ENCODE data around the gene HRH3. TPM values are rescaled to one million over a fixed set of nuclear protein-coding genes. Genes with fewer than 3 reads are reported as not detected.

Gene HRH3
- total RNA-seq, 1 donor from 2014 or later = 0.09 TPM

DNA sequence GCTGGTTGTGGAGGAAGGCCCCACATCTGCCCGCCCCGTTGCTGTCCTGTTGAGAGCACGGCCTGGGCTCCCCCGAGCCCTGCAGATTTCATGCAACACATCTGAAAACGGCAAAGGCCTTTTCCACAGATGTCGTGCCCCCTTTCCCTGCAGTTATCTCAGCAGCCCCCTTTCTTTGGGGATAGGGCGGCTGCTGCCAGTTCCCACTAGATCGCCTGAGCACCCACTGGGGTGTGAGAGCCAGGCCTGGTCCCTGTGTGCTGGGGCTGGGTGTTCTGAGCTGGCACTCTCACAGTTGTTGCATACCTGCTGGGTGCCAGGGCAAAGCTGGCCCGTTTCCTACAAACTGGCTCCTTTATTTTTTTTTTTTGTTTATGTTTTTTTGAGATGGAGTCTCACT is 49.5 kb downstream of the HRH3 start:
- Mint-ChIP-seq H3K36me3 (peaks cover 18% of the 10 kb centered on the region), H3K27ac (no peak overlapping the region), H3K4me1 (no peaks in the 10 kb centered on the region), H3K4me3 (no peak overlapping the region), H3K9me3 (no peaks in the 10 kb centered on the region), H3K27me3 (ENCODE audit: insufficient read depth, low read depth) (peaks cover 6% of the 10 kb centered on the region)
- Histone ChIP-seq H3K4me1 (no peaks in the 10 kb centered on the region), H3K79me2 (ENCODE audit: low read depth) (no peaks in the 10 kb centered on the region), H3K36me3 (no peaks in the 10 kb centered on the region), H3K27me3 (no peaks in the 10 kb centered on the region), H2AFZ (replicated peaks) (no peak overlapping the region), H4K20me1 (ENCODE audit: low read depth) (no peaks in the 10 kb centered on the region), H3K4me3 (no peak overlapping the region), H3K9me3 (ENCODE audit: low read depth) (no peaks in the 10 kb centered on the region), H3K9ac (no peak overlapping the region), H3K27ac (no peak overlapping the region), H3F3A (ENCODE audit: low read depth) (no peaks in the 10 kb centered on the region), H3K4me2 (no peak overlapping the region)
- TF ChIP-seq EZH2phosphoT487 (IDR thresholded peaks at IDR 0.05) (no peak), EZH2 (IDR thresholded peaks at IDR 0.05) (no peak)
- TF ChIP-seq, protein P1, sequence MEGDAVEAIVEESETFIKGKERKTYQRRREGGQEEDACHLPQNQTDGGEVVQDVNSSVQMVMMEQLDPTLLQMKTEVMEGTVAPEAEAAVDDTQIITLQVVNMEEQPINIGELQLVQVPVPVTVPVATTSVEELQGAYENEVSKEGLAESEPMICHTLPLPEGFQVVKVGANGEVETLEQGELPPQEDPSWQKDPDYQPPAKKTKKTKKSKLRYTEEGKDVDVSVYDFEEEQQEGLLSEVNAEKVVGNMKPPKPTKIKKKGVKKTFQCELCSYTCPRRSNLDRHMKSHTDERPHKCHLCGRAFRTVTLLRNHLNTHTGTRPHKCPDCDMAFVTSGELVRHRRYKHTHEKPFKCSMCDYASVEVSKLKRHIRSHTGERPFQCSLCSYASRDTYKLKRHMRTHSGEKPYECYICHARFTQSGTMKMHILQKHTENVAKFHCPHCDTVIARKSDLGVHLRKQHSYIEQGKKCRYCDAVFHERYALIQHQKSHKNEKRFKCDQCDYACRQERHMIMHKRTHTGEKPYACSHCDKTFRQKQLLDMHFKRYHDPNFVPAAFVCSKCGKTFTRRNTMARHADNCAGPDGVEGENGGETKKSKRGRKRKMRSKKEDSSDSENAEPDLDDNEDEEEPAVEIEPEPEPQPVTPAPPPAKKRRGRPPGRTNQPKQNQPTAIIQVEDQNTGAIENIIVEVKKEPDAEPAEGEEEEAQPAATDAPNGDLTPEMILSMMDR (IDR thresholded peaks at IDR 0.05) = no peak
- no peak for DNase-seq (ENCODE audit: low spot score)

DNA sequence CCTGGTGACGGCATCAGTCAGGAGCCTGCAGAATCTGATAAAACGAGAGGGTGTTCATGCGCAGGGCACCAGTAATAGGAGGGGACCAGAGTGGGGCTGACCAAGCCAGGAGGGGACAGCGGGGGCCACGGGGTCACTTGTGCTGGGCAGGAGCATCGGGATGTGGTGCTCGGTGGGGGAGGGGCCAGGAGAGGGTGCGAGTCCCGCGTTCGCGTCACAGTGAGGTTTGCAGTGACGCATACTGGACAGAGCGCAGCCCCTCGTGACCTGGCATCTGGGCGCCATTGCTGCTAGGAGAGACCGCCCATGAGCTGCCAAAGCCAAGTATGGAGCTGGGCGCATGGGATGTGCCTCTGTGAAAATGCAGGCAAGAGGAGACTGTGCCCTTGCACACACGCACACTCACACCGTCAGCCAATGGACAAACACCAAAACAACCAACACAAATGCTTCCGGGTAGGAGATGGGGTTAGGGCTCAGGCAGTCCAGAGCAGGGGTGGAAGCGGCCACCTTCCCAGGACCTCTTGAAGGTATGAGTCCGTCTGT is 51.1 kb downstream of the HRH3 start:
- no peaks in the 10 kb centered on the region for H3K4me1 ChIP-seq
- Mint-ChIP-seq H3K27me3 (ENCODE audit: insufficient read depth, low read depth) (peaks cover 5% of the 10 kb centered on the region), H3K36me3 (peaks cover 9% of the 10 kb centered on the region), H3K4me1 (no peaks in the 10 kb centered on the region), H3K9me3 (no peaks in the 10 kb centered on the region), H3K27ac (no peak overlapping the region), H3K4me3 (no peak overlapping the region)
- H4K20me1 ChIP-seq (ENCODE audit: low read depth) = no peaks in the 10 kb centered on the region
- H3K27ac ChIP-seq = no peak overlapping the region
- H3K27me3 ChIP-seq = no peaks in the 10 kb centered on the region
- H3K9me3 ChIP-seq (ENCODE audit: low read depth) = no peaks in the 10 kb centered on the region
- no peak for DNase-seq (ENCODE audit: low spot score)
- H3K79me2 ChIP-seq (ENCODE audit: low read depth) = no peaks in the 10 kb centered on the region
- H3K4me3 ChIP-seq = no peak overlapping the region
- H3K4me2 ChIP-seq = no peak overlapping the region
- no peaks in the 10 kb centered on the region for H3K36me3 ChIP-seq
- H2AFZ ChIP-seq (replicated peaks) = no peak overlapping the region
- no peaks in the 10 kb centered on the region for H3F3A ChIP-seq (ENCODE audit: low read depth)
- TF ChIP-seq, protein P1 (IDR thresholded peaks at IDR 0.05) = no peak
- no peak for TF ChIP-seq EZH2 (IDR thresholded peaks at IDR 0.05)
- TF ChIP-seq EZH2phosphoT487 (IDR thresholded peaks at IDR 0.05) = no peak
- H3K9ac ChIP-seq = no peak overlapping the region

DNA sequence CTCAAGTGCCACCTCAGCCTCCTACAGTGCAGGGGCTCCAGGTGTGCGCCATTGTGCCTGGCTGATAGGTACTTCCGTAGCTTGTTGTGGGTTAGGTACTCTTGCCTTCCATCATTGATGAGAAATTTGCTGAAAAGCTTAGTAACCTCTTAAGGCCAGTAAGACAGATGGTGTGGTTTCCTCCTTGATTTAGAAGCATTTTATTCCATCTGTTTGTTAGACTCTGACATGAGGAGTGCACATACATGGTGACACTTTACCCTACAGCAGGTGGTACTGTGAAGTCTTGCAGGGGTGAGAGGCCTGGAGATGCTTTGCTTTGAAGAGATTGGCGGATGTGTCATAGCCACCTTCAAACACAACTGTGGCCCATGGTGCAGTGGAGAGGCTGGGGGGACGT is 52.0 kb downstream of the HRH3 start:
- H3K4me1 ChIP-seq = no peaks in the 10 kb centered on the region
- no peaks in the 10 kb centered on the region for H4K20me1 ChIP-seq (ENCODE audit: low read depth)
- no peak overlapping the region for H2AFZ ChIP-seq (replicated peaks)
- TF ChIP-seq, protein P1 (IDR thresholded peaks at IDR 0.05) = no peak
- TF ChIP-seq EZH2 (IDR thresholded peaks at IDR 0.05) (no peak), EZH2phosphoT487 (IDR thresholded peaks at IDR 0.05) (no peak)
- H3K79me2 ChIP-seq (ENCODE audit: low read depth) = no peaks in the 10 kb centered on the region
- H3K9me3 Mint-ChIP-seq = no peaks in the 10 kb centered on the region
- H3K27ac Mint-ChIP-seq = no peak overlapping the region
- no peak overlapping the region for H3K4me3 Mint-ChIP-seq
- DNase-seq (ENCODE audit: low spot score) = no peak
- H3K36me3 ChIP-seq = no peaks in the 10 kb centered on the region
- no peaks in the 10 kb centered on the region for H3K9me3 ChIP-seq (ENCODE audit: low read depth)
- no peak overlapping the region for H3K4me3 ChIP-seq
- H3K4me1 Mint-ChIP-seq = no peaks in the 10 kb centered on the region
- H3F3A ChIP-seq (ENCODE audit: low read depth) = no peaks in the 10 kb centered on the region
- H3K4me2 ChIP-seq = no peak overlapping the region
- no peaks in the 10 kb centered on the region for H3K27me3 ChIP-seq
- H3K36me3 Mint-ChIP-seq = peaks cover 8% of the 10 kb centered on the region
- peaks cover 5% of the 10 kb centered on the region for H3K27me3 Mint-ChIP-seq (ENCODE audit: insufficient read depth, low read depth)
- no peak overlapping the region for H3K9ac ChIP-seq
- H3K27ac ChIP-seq = no peak overlapping the region
